Measurements from ENCODE around the gene RPL3. TPM values are rescaled to one million over a fixed set of nuclear protein-coding genes. Genes with fewer than 3 reads are reported as not detected.

RPL3 gene
- total and polyA plus RNA-seq, 2 of the 4 experiments (the other 2 are of a cell fraction), result 2,871 to 3,312 TPM

GRCh38 chr22:39344046-39344390 lies 24.6 kb upstream of the RPL3 start:
- no peak overlapping the region for H3K9ac ChIP-seq (ENCODE audit: low read depth, low read length)
- H3K14ac ChIP-seq (replicated peaks; ENCODE audit: low read depth, low read length), result no peak overlapping the region
- peaks cover 0 to 3% of the 10 kb centered on the region in 2 experiments; a peak in 1 of 4 replicates for H3K79me1 ChIP-seq (ENCODE audit: low read depth in 1 of 2, low read length in 2 of 2)
- intact Hi-C loops (cut with micrococcal nuclease) (loop anchor here (5.0 kb wide), 1 partner anchor 173 kb away; no protein-coding TSS in a partner anchor), in situ Hi-C loops (cut with MboI; ENCODE audit: low sequenced_read_pairs) (no loop called here), dilution Hi-C loops (cut with HindIII; ENCODE audit: low sequenced_read_pairs, unreplicated experiment) (no loop called here)
- H3K36me3 ChIP-seq (ENCODE audit: control insufficient read depth, insufficient read depth, low read length), result no peaks in the 10 kb centered on the region
- H4K8ac ChIP-seq (ENCODE audit: low read depth in 2 of 2, low read length in 2 of 2), result no peak overlapping the region
- H2BK120ac ChIP-seq (ENCODE audit: low read depth, low read length), result no peak overlapping the region
- CTCF ChIA-PET, result interaction anchor here (0.6 to 1.6 kb wide), 8 partner anchors 8 to 185 kb away, joined by 3 to 7 read pairs (median 5); partner anchors contain the start of gene RPL3
- H4K5ac ChIP-seq (ENCODE audit: low read depth, low read length), result no peak overlapping the region
- H3K9me3 ChIP-seq (ENCODE audit: control insufficient read depth, insufficient read depth, low read length), result no peaks in the 10 kb centered on the region
- H2AK9ac ChIP-seq (replicated peaks; ENCODE audit: low read depth, low read length, poor library complexity), result no peak overlapping the region
- no peak for ATAC-seq (ENCODE audit: low read depth)
- no peak overlapping the region for H2BK5ac ChIP-seq (ENCODE audit: low read depth, low read length, poor library complexity, severe bottlenecking)
- no peaks in the 10 kb centered on the region; the same call in 1 of the 2 replicates for H3K27me3 ChIP-seq (ENCODE audit: control insufficient read depth, insufficient read depth, low read length)
- H3K4me2 ChIP-seq (ENCODE audit: low read depth, low read length), result no peak overlapping the region
- POLR2A ChIA-PET (ENCODE audit: unreplicated experiment), result no interaction called here
- H3K4me3 ChIP-seq (ENCODE audit: insufficient read depth, low read depth, low read length), result no peak overlapping the region
- no peaks in the 10 kb centered on the region for H4K20me1 ChIP-seq (ENCODE audit: insufficient read depth, low read length)
- no peak overlapping the region for H3K18ac ChIP-seq (ENCODE audit: low read depth, low read length)
- H3K23ac ChIP-seq (ENCODE audit: low read depth, low read length), result no peak overlapping the region
- no peak overlapping the region for H2AK5ac ChIP-seq (ENCODE audit: low read depth, low read length)
- H3K4ac ChIP-seq (ENCODE audit: low read depth, low read length), result no peak overlapping the region
- H2BK20ac ChIP-seq (ENCODE audit: low read depth, low read length), result no peak overlapping the region
- no CpG with 5 or more reads among the region's 8 CpGs for WGBS, 2 experiments (ENCODE audit: extremely low coverage in 2 of 2, insufficient read length in 1 of 2)
- H3K27ac ChIP-seq (ENCODE audit: insufficient read depth, low read length), result no peak overlapping the region
- DNase-seq, result no peak
- no peak overlapping the region for H4K91ac ChIP-seq (ENCODE audit: insufficient read depth, low read depth, low read length)
- BruUV-seq (replicated peaks), result no TSS peak
- H3K4me1 ChIP-seq (ENCODE audit: control insufficient read depth, insufficient read depth, low read length), result peaks cover 10% of the 10 kb centered on the region
- peaks cover 3% of the 10 kb centered on the region for H3K9me1 ChIP-seq (ENCODE audit: insufficient read depth, low read length)
- no peak overlapping the region for H3K56ac ChIP-seq (ENCODE audit: extremely low read depth, insufficient read depth, low read length)
- TF ChIP-seq RFX5 (IDR thresholded peaks at IDR 0.05; ENCODE audit: low read depth, low read length) (no peak), CEBPB (IDR thresholded peaks at IDR 0.05; ENCODE audit: low read depth, low read length) (no peak), MAFK (IDR thresholded peaks at IDR 0.05; ENCODE audit: low read depth, low read length) (no peak), SMC3 (IDR thresholded peaks at IDR 0.05; ENCODE audit: low read depth, low read length) (no peak), MXI1 (IDR thresholded peaks at IDR 0.05; ENCODE audit: borderline replicate concordance, low read depth, low read length) (no peak), USF2 (IDR thresholded peaks at IDR 0.05; ENCODE audit: low read depth, low read length) (no peak), POLR2A (IDR thresholded peaks at IDR 0.05; ENCODE audit: low read depth, low read length) (no peak), MAZ (IDR thresholded peaks at IDR 0.05; ENCODE audit: borderline replicate concordance, low read depth, low read length) (no peak), CHD1 (IDR thresholded peaks at IDR 0.05; ENCODE audit: low read depth, low read length) (no peak), CTCF (conservative IDR thresholded peaks at IDR 0.05; ENCODE audit: low read depth, low read length) (no peak), NFE2L2 (IDR thresholded peaks at IDR 0.05; ENCODE audit: low read depth, low read length) (no peak), BHLHE40 (IDR thresholded peaks at IDR 0.05; ENCODE audit: low read depth, low read length) (no peak), FOS (IDR thresholded peaks at IDR 0.05; ENCODE audit: low read depth, low read length) (no peak), RAD21 (IDR thresholded peaks at IDR 0.05; ENCODE audit: low read length) (no peak), RCOR1 (IDR thresholded peaks at IDR 0.05; ENCODE audit: insufficient replicate concordance, low read length) (no peak), ELK1 (IDR thresholded peaks at IDR 0.05; ENCODE audit: borderline replicate concordance, low read depth, low read length) (no peak)
- no peak overlapping the region for H2AFZ ChIP-seq (replicated peaks; ENCODE audit: low read length, poor library complexity)
- H2BK15ac ChIP-seq (ENCODE audit: low read depth, low read length), result no peak overlapping the region

Data from IMR-90 (cell line).